Ureter (tissue), 1 donor: ENCODE data around the gene DIP2A. TPM values are rescaled to one million over a fixed set of nuclear protein-coding genes. Genes with fewer than 3 reads are reported as not detected.

Experiments
- total RNA-seq: library from RNA; stranded (reverse); gene quantifications from one replicate; pipeline ENCODE4 v1.2.4, GENCODE V29; 2023
- donor health status: DM: yes; HTN: yes; CAD: no.

Gene DIP2A
- total RNA-seq, 1 donor from 2014 or later, result 52.9 TPM

Other genes starting within 250 kb of the DIP2A start
- 49.0 TPM for gene LSS, start 230.1 kb upstream of the DIP2A start, total RNA-seq
- 97.6 TPM for gene MCM3AP, start 173.3 kb upstream of the DIP2A start, total RNA-seq
- gene YBEY, start 172.5 kb upstream of the DIP2A start, total RNA-seq, result 22.8 TPM
- gene C21orf58, start 135.0 kb upstream of the DIP2A start, total RNA-seq, result 2.2 TPM
- gene PCNT, start 134.7 kb upstream of the DIP2A start, total RNA-seq, result 28.5 TPM
- 3.0 TPM for gene S100B, start 146.2 kb downstream of the DIP2A start, total RNA-seq
- gene PRMT2, start 176.8 kb downstream of the DIP2A start, total RNA-seq, result 78.1 TPM